GM19238 (cell line): ENCODE data around the gene MRGPRD.

Experiments used
- DNase-seq: peaks from one replicate; pipeline ENCODE4 v3.0.0; 2011; ENCODE audit warnings: low spot score; ENCODE audit not compliant: insufficient read length

The MRGPRD gene

GRCh38 chr11:68947151-68947550 is 33.6 kb downstream of the MRGPRD start:
- DNase-seq = no peak

- no peak for DNase-seq
Observed at GRCh38 chr11:68946416-68947090, 34.2 kb downstream of the MRGPRD start.

GRCh38 chr11:68942751-68943271 is 38.0 kb downstream of the MRGPRD start:
- no peak for DNase-seq

DNA sequence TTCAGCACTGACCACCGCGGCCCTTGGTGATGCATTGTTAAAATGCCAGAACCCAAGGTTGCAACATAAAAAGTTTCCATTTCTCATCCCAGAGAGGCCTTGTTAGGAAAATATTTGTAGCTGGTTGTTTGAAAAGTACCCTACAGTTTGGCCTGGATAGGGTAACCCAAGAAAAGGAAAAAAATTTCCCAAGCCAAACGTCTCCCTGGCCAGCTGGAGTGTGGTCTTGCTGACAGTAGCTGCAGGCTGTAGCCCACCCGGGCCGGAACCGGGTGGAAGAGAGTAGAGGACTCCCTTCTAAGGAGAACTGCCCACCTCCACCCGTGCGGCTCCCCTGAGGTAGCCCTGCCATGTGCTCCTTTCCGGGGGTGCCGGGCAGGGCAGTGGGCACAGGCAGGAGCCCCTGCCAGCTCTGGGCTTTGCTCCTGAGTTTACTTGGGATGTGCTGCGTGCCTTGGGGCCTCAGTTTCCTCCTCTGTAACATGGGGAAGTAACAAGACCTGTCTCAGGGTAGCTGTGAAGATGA is 38.6 kb downstream of the MRGPRD start:
- DNase-seq = no peak

DNA sequence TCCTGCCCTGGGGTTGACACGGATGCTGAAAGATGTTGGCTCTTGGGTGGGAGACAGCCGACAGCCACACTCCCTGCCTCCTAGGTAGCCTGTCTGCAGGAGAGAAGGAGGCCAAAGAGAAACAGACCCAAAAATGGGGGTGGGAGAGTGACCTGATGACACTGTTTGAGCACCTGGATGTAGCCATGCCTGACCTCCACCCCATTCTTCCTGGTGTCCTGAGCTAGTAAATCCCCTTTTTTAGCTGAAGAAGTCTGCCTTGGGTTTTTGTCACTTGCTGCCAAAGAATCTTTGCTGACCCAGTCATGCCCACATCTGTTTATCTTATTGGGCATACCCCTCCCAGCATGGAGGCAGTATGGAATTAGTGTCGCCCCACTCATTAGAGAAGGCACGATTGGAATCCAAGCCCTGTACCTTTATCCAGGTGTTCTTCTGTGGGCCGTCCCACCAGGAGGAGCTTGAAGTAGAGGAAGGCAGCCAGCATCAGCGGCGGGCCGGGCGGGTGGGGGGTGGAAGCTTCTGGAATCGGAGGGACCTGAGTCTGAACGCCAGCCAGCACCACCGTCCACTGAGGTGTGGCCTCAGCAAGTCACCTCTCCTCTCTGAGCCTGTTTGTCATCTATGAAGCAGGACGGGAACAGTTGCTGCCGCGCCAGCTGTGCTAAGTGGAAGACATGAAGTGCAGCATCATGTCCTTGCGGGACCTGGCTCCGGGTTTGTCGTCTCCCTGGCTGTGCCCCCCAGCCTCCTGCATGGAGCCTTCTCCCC is 39.3 kb downstream of the MRGPRD start:
- no peak for DNase-seq

- DNase-seq = no peak
Observed at GRCh38 chr11:68940651-68941323, 40.0 kb downstream of the MRGPRD start.

GRCh38 chr11:68939583-68940555 is 40.9 kb downstream of the MRGPRD start:
- no peak for DNase-seq

- DNase-seq = no peak
Observed at GRCh38 chr11:68938816-68939582, 41.8 kb downstream of the MRGPRD start.

DNA sequence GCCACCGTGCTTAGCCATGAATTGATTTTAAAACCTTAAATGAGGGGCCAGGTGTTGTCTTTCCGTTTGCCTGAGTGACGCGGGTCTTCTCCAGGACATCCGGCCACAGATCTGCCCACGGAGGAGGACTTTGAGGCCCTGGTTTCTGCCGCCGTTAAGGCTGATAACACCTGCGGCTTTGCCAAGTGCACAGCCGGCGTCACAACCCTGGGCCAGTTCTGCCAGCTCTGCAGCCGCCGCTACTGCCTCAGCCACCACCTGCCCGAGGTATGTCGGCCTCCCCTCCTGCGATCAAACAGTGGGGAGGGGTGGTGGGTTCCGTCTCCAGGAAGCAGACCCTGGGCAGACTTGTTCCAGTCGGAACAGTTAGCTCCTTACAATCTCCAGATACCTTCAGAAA is 42.7 kb downstream of the MRGPRD start:
- no peak for DNase-seq

DNA sequence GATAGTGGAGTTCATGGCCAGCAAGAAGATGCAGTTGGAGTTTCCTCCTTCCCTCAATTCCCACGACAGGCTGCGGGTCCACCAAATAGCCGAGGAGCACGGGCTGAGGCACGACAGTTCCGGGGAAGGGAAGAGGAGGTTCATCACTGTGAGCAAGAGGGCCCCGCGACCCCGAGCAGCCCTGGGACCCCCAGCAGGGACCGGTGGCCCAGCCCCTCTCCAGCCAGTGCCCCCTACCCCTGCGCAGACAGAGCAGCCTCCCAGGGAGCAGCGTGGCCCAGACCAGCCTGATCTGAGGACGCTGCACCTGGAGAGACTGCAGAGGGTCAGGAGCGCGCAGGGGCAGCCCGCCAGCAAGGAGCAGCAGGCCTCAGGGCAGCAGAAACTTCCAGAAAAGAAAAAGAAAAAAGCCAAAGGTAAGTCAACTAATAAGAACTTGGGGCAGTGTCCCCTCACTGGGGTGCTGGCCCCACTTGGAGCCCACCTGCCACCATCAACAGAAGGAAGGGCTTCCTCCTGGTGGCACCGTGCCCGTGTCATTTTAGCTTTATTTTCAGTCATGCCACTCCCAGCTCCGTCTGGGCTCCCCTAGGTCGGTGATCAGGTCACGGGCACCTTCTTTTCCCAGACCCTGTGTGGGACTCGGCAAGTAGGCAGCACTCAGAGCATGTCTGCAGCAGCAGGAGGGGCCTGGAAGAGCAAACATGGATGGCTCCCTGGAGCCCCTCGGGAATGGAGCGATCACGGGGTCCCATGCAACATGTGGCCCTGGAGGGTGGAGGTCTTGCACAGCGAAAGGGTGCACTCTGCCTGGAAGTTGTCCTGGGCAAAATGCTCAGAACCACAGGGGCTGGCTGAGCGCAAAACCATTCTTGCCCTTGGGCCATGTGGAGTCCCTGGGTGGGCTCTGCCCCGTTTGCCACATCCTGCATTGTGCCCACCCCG is 43.8 kb downstream of the MRGPRD start:
- no peak for DNase-seq

GRCh38 chr11:68936358-68936636 is 44.5 kb downstream of the MRGPRD start:
- DNase-seq = no peak

- DNase-seq = no peak
Observed at GRCh38 chr11:68935516-68936357, 45.0 kb downstream of the MRGPRD start.

- DNase-seq = no peak
Observed at GRCh38 chr11:68935066-68935465, 45.7 kb downstream of the MRGPRD start.

DNA sequence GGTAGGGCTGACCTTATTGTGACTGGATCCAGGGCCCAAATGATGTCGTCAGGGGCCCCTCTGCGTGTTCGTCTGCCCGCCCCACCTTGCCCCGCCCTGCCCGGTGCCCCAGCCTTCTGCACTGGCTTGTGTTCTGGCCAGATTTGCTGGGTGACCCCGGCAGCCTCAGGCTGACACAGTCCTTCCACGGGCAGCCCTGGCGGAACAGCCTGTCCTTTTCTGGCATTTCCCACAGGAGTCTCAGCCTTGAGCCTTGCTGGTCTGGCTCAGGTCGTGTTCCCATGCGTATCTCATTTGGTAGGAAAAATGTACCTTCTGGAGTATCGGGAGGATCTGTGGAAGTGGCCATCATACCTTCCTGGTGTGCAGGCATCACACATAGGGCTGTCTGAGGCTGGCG is 46.1 kb downstream of the MRGPRD start:
- no peak for DNase-seq

DNA sequence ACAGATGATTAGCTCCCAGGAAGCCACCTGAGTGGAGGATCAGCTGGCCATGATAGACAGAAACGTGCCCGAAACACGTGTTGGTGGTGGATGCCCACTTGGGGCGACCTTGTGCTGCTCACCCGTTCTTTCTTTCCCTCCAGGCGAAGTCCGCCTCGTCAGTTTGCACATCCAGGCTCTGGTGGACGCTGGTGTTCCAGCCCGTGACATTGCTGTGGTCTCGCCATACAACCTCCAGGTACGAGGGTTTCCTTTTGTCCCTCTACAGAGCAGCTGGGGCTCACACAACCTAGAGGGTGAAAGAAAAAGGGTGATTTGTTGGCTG is 46.5 kb downstream of the MRGPRD start:
- DNase-seq = no peak

- no peak for DNase-seq
Observed at GRCh38 chr11:68933605-68934320, 47.0 kb downstream of the MRGPRD start.

DNA sequence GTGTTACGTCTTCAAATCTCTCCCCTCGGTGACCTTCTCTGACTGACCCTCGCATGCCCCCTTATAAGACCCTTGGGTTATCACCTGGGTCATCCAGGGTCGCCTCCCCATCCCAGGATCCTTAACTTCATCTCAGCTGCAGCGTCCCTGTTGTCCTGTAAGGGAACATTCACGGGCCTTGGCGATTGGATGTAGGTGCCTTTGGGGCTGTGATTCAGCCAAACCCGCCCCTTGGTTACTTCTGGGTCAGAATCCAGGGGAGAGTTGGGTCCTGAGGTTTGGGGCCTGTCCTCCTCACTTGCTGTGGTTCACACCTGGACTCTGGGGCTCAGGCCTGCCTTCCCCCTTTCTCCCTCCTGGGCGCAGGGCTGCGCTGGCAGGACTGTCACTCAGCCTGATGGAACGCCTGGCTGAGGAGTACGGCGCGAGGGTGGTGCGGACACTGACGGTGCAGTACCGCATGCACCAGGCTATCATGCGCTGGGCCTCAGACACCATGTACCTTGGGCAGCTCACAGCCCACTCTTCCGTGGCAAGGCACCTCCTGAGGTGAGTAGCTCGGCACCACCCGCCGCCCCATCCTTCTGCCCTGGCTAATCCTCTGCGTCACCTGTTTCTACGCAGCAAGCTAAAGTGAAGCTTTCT is 47.7 kb downstream of the MRGPRD start:
- DNase-seq = no peak
